Stimulated activated CD8-positive, alpha-beta memory T cell treated with anti-CD3 and anti-CD28 coated beads, Interleukin-7, amount 100 ng/mL, for 48 hours (primary cell): ENCODE measurements around the gene GABRB1.

ENCODE experiments used
- DNase-seq, 2 donors: peaks; one replicate each; pipeline ENCODE4 v3.0.0-alpha.2; 2020; ENCODE audit warnings: low read depth in 1 of 2; ENCODE audit errors: extremely low read depth in 1 of 2

GABRB1 gene

GRCh38 chr4:47031011-47031678 lies at the start of gene GABRB1:
GABRB1 (plus strand) TSS chr4:47031567.
- no peak for DNase-seq

DNA sequence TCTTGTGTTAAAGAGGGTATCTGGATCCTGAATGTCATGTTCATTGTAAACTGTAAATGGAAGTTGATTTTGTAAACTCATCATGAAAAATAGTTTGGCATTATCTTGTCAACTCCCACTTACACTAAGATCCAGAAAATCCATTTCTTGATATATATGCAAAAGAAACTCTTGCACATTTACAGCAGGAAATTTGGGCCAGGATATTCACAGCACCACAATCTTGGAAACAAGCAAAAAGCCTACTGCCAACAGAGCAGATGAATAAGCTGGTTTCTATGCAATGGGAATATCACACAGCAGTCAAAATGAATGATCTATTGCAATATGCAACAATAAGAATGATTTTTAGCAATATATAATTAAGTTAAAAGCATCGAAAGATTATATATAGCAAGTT lies 46.6 kb upstream of the GABRB1 start:
- DNase-seq = no peak

- DNase-seq = no peak
Measured at GRCh38 chr4:46986922-46987638, 44.3 kb upstream of the GABRB1 start.

DNA sequence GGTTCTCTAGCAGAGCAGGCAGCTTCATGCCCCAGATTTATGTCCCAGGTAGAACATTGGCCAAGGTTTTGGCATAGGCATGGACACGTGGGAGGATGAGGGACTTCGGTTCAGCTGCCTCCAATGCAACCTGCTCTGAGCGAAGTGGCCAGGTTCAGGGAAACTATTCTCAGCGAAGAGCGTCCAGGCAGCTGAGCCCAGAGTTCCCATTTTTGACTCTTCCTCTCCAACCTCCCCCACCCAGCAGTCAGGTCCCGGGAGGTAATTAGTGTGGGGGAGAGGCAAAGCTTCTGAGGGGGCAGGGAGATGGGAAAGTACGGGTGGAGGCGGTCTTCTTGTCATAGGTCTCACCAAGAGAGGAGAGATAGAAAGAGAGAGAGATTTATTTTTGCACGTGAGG lies 39.0 kb upstream of the GABRB1 start:
- no peak for DNase-seq

- DNase-seq = no peak
Measured at GRCh38 chr4:46993075-46994006, 38.0 kb upstream of the GABRB1 start, which contains the start of gene GABRA4. GABRA4 (minus strand) TSS chr4:46993581; CDS start chr4:46993424, 157 bp downstream.

GRCh38 chr4:46994007-46994405 lies 37.4 kb upstream of the GABRB1 start:
- no peak for DNase-seq

GRCh38 chr4:46999566-46999965 lies 31.8 kb upstream of the GABRB1 start:
- no peak for DNase-seq

- no peak for DNase-seq
Measured at GRCh38 chr4:47000406-47000805, 31.0 kb upstream of the GABRB1 start.

DNA sequence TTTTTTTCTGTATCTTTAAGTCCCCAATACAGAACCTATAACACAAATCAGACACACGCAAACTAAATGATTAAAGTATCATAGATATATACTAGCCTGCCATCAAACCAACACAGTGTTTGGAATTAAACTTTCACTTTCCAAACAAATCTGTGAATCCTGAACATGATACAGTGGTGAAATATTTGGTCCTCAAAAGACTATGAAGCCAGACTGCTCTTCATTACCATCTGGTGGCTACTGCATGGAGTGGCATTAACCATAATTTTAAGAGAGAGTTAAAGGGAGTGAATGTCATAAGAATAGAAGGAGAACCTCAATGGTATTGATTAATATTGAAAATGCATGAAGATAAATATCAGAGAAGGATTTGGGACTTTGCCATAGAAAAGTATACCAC lies 28.8 kb upstream of the GABRB1 start:
- DNase-seq = no peak

DNA sequence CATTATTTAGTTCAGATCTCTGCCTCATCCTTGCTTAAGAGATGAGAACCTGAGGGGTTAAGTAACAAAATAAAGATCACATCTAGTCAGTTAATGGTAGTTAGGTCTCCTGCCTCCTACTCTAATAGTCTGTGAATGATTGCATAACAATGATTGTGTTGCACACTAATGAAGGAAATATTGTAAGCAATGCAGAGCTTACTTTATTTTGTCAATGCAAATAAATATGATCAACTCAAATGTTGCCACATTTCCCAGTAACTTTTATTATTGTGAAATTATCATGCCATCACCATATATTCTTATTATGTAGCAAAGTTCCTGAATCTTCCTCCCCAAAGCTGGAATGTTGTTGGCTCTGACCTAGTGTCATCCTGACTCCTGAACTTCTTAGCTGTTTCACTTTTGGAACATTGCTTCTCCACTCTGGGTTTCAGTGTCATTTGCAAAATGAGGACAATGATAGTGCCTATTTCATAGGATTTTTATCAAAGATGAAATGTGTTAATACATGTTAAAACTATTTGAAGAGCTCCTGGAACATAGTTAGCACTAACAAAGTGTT lies 20.9 kb upstream of the GABRB1 start:
- no peak for DNase-seq

DNA sequence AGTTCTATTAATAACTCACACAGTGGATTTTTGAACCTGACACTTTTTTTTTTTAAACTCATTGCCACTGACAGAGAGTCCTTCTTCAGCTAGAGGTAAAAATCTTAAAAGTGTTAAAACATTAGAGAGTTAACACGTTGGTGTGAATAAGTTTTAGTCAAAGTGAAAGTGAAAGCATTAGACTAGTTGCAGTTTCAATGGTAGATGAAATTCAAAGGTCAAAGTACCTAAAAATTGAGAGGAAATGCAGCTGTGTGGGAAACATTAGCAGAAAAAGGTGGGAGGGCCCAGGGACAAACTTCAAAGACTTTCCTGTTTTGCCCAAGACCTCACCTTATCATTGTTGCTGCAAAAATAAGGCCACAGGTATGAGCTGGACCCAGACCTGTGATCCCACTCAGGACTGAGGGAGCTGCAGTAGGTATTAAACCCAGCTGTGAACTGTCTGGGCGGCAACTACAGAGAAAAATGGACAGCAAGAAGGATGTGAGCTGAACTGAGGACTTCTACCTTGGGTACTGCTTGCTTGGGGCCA lies 20.4 kb upstream of the GABRB1 start:
- no peak for DNase-seq

- no peak for DNase-seq
Measured at GRCh38 chr4:47012676-47013075, 18.7 kb upstream of the GABRB1 start.

DNA sequence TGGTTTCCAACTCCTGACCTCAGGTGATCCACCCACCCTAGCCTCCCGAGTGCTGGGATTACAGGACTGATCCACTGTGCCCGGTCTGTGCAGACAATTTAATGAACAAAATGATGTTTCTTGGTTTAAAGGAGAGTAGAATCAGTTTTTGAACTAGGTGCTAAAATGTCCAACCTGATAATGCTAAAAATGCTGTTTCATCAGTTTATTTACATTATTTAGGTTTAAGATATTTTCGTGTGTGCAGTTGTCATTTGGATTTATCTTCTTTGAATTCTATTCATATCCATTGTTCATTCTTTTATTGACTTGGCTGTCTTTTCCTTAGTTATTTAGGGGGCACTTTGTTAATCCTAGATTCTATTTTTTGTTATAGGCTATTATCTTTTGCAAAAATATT lies 18.0 kb upstream of the GABRB1 start:
- DNase-seq = no peak

DNA sequence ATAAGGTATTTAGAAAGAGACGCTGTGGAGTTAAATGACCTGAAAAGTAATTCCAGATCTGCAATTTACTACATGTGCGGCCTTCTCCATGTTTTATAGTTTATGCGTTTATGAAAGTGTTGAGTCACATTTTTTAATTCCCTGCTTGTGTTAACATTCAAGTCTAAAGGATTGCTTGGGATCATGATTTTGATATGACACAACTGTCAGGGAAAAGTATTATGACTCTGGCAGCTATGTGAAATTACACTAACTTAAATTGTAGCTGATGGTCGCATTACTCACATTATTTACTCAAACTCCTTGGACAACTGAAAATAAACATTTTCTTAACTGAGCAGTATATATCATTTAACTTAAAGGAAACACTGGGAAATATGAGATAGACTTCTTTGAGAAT lies 14.3 kb upstream of the GABRB1 start:
- no peak for DNase-seq

- DNase-seq = no peak
Measured at GRCh38 chr4:47017494-47017893, 13.9 kb upstream of the GABRB1 start.

DNA sequence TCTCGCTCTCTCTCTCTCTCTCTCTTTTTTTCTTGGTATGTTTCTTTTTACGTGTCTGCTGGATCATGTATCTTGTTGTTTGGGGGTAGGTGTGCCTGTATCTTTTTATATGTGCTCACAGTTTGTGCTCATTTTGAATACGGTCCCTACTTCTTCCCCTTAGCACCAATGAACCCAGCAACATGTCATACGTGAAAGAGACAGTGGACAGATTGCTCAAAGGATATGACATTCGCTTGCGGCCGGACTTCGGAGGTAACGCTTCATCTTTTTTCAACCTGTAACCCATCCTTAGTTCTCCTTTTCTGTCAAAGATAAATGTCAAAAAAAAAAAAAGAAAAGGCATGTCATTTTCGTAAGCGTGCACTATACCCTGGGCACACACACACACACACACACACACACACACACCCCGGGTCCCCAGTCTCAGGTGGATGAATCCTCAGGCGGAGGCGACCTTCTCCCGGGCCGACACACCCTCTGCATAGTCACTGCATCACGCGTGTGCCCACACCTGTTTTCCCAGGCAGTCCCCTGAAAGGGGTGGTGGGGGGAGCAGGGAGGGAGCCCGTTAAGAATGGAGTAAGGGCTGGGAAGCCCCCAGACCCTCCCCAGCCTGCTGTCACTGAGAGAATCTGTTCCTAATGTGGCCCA lies 511 bp downstream of the GABRB1 start:
- no peak for DNase-seq

GRCh38 chr4:47032405-47033106 lies 1.2 kb downstream of the GABRB1 start:
- peak; percentile 24 to 36 for DNase-seq

DNA sequence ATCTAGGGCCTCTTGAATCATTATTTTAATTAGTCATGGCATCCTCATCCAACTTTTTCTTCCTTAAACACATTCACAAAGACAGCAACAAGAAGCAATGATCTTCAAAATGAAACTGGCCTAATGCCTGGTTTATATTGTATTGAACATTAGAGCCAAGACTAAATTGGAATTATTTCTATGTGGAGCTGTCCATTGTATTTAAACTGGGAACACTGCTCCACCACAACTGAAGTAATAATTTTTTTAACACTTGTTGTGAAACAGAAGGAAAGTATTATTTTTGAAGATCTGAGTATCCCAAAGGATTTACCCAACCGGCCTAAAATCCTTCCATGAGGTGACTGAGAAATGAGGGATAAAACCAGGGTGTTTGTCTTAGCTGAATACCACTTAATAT lies 6.9 kb downstream of the GABRB1 start:
- no peak for DNase-seq

DNA sequence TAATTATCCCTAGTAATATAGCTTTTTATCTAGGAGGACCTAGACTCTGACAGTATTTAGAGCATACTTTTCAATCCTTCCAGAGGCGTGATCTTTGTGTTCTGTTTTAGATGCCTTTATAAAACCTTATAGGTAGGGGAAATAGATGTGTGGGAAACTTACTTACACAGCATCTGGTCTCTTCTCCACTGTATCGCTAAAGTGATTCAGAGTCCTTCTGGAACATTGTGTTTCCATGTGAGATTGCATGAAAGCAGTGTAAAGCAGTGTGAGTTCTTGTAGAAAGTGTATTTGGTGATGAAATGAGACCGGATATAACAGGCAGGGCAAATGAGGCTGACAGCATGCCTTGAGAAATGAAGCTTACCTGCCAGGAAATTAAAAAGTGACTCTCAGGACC lies 9.5 kb downstream of the GABRB1 start:
- no peak for DNase-seq

- DNase-seq = no peak
Measured at GRCh38 chr4:47043821-47044220, 12.5 kb downstream of the GABRB1 start.
